DND-41 (cell line): ENCODE measurements around the gene BSCL2.

Source experiments
- ATAC-seq: fragments of 200-7000 bp; cut with Tn5 transposase; 3 replicates; pipeline ENCODE4 v1.9.1; 2021; ENCODE audit warnings: low read depth; ENCODE audit not compliant: insufficient read depth
- DNase-seq: peaks from one replicate; pipeline ENCODE4 v3.0.0-alpha.2; 2020
- H2AFZ ChIP-seq: 2 replicates; pipeline ENCODE4 v1.6.0; 2012; ENCODE audit warnings: low read depth, low read length
- H3K27ac ChIP-seq: 2 replicates; pipeline ENCODE4 v1.5.1; 2012; ENCODE audit warnings: low read length, inconsistent platforms
- H3K27me3 ChIP-seq: fragments of 200-600 bp; sonication (generic); 2 replicates; pipeline ENCODE4 v1.6.0; 2012; ENCODE audit warnings: low read length, mild to moderate bottlenecking, inconsistent platforms; ENCODE audit not compliant: insufficient read depth, poor library complexity
- H3K36me3 ChIP-seq: 2 replicates; pipeline ENCODE4 v1.5.1; 2012; ENCODE audit warnings: low read length, inconsistent platforms; ENCODE audit not compliant: insufficient read depth
- H3K4me1 ChIP-seq: 2 replicates; pipeline ENCODE4 v1.5.1; 2012; ENCODE audit warnings: mild to moderate bottlenecking, low read length; ENCODE audit not compliant: insufficient read depth
- H3K4me2 ChIP-seq: 2 replicates; pipeline ENCODE4 v1.6.0; 2012; ENCODE audit warnings: mild to moderate bottlenecking, moderate library complexity, low read length, inconsistent platforms; ENCODE audit not compliant: insufficient read depth
- H3K4me3 ChIP-seq, 2 experiments: fragments of 200-600 bp in 1 of 2; shearing (Covaris generic) in 1 of 2; 2 replicates each; pipeline ENCODE4 v1.5.1; 2012 to 2016; ENCODE audit warnings: inconsistent platforms in 2 of 2, low read length in 2 of 2, mild to moderate bottlenecking in 2 of 2, low read depth in 1 of 2, moderate library complexity in 1 of 2
- H3K79me2 ChIP-seq: 2 replicates; pipeline ENCODE4 v1.6.0; 2012; ENCODE audit warnings: low read length, inconsistent platforms; ENCODE audit not compliant: insufficient read depth
- H3K9ac ChIP-seq: 2 replicates; pipeline ENCODE4 v1.6.0; 2012; ENCODE audit warnings: low read depth, mild to moderate bottlenecking, inconsistent platforms, low read length, moderate library complexity
- H3K9me3 ChIP-seq: 2 replicates; pipeline ENCODE4 v1.5.1; 2012; ENCODE audit warnings: low read length, moderate library complexity, mild to moderate bottlenecking, inconsistent platforms; ENCODE audit not compliant: insufficient read depth, severe bottlenecking
- H4K20me1 ChIP-seq: 2 replicates; pipeline ENCODE4 v1.6.0; 2012; ENCODE audit warnings: low read length; ENCODE audit not compliant: insufficient read depth
- EZH2 ChIP-seq: IDR thresholded peaks from 3 replicates; pipeline ENCODE4 v1.6.1; 2012; ENCODE audit warnings: borderline replicate concordance, low read depth, mild to moderate bottlenecking, moderate library complexity, low read length, inconsistent platforms; ENCODE audit not compliant: severe bottlenecking
- TF ChIP-seq, protein P1 (sequence below): IDR thresholded peaks from 2 replicates; pipeline ENCODE4 v1.5.1; 2012; ENCODE audit warnings: borderline replicate concordance, low read length, moderate library complexity, mild to moderate bottlenecking; ENCODE audit not compliant: poor library complexity, severe bottlenecking; ENCODE audit errors: extremely low read depth

The BSCL2 gene

DNA sequence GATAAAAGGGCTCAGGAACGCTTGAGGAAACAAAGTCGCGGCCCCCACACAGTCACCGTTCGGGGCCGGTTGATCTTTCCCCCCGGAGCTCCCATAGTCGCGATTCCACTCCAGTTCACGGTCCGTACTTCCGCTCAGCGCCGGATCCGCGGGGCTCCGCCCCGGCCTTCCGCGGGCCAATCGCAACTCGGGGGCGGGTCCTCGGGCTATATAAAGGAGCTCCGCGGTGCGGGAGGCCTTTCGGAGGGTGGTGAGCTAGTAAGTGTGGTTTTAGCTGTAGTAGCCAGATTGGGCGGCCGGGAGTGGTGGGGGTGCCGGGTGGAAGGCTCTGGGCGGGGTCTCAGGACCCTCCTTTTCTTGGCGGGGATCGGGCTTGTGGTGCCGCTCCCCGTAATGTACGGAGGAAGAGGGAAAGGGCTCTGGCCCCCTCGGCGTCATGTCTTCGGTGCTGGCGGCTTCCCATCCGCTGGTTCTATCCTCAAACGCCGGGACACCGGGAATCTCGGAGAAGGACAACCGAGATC lies 42.1 kb downstream of the BSCL2 start, which contains the start of the genes C11orf98 and CSKMT:
TSS of gene C11orf98 (minus strand) at position 136 of the 524 bp plus-strand sequence. CDS start at position 95, 41 bp downstream.
TSS of gene CSKMT (plus strand) at position 238 of the 524 bp plus-strand sequence. CDS start 568 bp downstream, outside the sequence.
- H3K9ac ChIP-seq: peak within 1 kb of the TSS; percentile 76
- H3K79me2 ChIP-seq: peaks cover 59% of the 10 kb centered on the region
- peaks cover 48% of the 10 kb centered on the region for H3K4me1 ChIP-seq
- peaks cover 10% of the 10 kb centered on the region for H4K20me1 ChIP-seq
- peak within 1 kb of the TSS; percentile 86 for H3K4me2 ChIP-seq
- DNase-seq (peak; percentile 98), ATAC-seq (peak; percentile 84)
- no peaks in the 10 kb centered on the region for H3K9me3 ChIP-seq
- peak within 1 kb of the TSS; percentile 89 for H3K27ac ChIP-seq
- peaks cover 40% of the 10 kb centered on the region for H3K36me3 ChIP-seq
- TF ChIP-seq, protein P1, sequence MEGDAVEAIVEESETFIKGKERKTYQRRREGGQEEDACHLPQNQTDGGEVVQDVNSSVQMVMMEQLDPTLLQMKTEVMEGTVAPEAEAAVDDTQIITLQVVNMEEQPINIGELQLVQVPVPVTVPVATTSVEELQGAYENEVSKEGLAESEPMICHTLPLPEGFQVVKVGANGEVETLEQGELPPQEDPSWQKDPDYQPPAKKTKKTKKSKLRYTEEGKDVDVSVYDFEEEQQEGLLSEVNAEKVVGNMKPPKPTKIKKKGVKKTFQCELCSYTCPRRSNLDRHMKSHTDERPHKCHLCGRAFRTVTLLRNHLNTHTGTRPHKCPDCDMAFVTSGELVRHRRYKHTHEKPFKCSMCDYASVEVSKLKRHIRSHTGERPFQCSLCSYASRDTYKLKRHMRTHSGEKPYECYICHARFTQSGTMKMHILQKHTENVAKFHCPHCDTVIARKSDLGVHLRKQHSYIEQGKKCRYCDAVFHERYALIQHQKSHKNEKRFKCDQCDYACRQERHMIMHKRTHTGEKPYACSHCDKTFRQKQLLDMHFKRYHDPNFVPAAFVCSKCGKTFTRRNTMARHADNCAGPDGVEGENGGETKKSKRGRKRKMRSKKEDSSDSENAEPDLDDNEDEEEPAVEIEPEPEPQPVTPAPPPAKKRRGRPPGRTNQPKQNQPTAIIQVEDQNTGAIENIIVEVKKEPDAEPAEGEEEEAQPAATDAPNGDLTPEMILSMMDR: no peak
- TF ChIP-seq EZH2: no peak
- H2AFZ ChIP-seq: peak within 1 kb of the TSS; percentile 77
- H3K4me3 ChIP-seq: peak within 1 kb of the TSS; percentile 58 to 72
- no peaks in the 10 kb centered on the region for H3K27me3 ChIP-seq

DNA sequence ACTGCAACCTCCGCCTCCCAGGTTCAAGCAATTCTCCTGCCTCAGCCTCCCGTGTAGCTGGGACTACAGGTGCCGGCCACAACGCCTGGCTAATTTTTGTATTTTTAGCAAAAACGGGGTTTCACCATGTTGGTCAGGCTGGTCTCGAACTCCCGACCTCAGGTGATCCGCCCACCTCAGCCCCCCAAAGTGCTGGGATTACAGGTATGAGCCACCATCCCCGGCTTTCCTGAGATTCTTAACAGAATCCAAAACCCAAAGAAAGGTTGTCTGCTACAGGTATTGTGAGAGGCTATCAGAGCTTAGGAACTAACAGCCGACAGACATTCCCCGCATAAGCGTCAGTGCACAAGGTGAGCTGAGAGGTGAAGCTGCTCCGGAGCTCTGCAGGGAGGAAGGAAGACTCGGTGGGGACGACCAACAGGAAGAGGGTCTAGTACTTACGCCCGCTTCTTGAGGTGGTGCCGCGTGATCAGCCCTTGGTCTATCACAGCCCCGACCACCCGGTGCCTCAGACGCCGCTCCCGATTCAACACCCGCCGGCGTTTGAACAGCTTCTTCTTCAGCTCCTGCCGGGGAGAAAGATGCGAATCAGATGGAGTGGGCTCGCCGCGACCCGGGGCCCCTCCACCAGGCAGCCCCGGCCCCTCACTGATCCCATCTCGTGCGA lies 42.7 kb downstream of the BSCL2 start:
- peak overlapping the region; percentile 67 for H2AFZ ChIP-seq
- ATAC-seq: peak; percentile 63

DNA sequence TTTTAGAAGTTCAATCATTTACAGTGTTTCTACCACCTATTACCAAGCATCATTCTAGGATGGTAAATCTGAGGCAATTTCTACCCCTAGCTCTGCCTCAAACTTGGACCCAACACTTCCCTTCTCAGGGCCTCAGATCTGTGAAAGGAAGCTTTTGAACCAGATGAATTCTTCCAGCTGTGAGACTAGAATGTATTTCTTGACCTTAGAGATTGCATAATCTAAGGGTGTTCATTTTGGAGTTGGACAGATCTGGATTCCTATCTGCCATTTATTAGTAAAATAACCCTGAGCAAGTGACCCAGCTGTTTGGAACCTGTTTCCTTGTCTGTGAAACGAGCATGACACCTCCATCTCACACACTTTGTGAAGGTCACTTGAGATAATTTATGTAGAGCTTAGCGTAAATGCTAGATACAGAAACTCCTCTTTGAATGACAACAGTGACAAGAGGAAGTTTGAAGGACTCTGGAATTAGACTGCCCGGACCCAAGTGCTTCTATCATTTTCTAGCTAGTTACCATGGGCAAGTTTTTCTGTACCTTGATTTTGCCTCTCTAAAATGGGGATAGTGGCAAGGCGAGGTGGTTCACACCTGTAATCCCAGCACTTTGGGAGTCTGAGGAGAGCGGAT lies 50.3 kb downstream of the BSCL2 start:
- TF ChIP-seq, protein P1: no peak
- TF ChIP-seq EZH2: no peak
- peak overlapping the region; percentile 25; the same call in 1 of the 2 replicates for H2AFZ ChIP-seq

More for the DNA sequence above, 42.7 kb downstream of the BSCL2 start:
- H3K9ac ChIP-seq: peak overlapping the region; percentile 76
- H3K9me3 ChIP-seq: no peaks in the 10 kb centered on the region
- H3K4me3 ChIP-seq: peak overlapping the region; percentile 58 to 72
- H3K27me3 ChIP-seq: no peaks in the 10 kb centered on the region
- peak overlapping the region; percentile 86 for H3K4me2 ChIP-seq
- H3K4me1 ChIP-seq: peaks cover 42% of the 10 kb centered on the region
- peaks cover 34% of the 10 kb centered on the region for H3K36me3 ChIP-seq
- H3K27ac ChIP-seq: peak overlapping the region; percentile 83
- peak; percentile 73 for DNase-seq
- peaks cover 54% of the 10 kb centered on the region for H3K79me2 ChIP-seq
- TF ChIP-seq, protein P1: no peak
- no peak for TF ChIP-seq EZH2
- H4K20me1 ChIP-seq: peaks cover 10% of the 10 kb centered on the region

More for the DNA sequence above, 50.3 kb downstream of the BSCL2 start:
- Histone ChIP-seq H4K20me1 (no peaks in the 10 kb centered on the region), H3K79me2 (peaks cover 12% of the 10 kb centered on the region), H3K36me3 (no peaks in the 10 kb centered on the region; the same call in 1 of the 2 replicates), H3K9ac (0 out of 2 replicates have a peak overlapping the region, but pooled peaks have one; percentile 16), H3K9me3 (no peaks in the 10 kb centered on the region), H3K4me2 (no peak overlapping the region), H3K4me1 (peaks cover 19% of the 10 kb centered on the region), H3K27ac (no peak overlapping the region), H3K27me3 (no peaks in the 10 kb centered on the region), H3K4me3 (no peak overlapping the region)
- DNase-seq (no peak), ATAC-seq (no peak)
